Prostate gland (tissue), 2 donors: ENCODE data around the gene ZNF277. TPM values are rescaled to one million over a fixed set of nuclear protein-coding genes. Genes with fewer than 3 reads are reported as not detected.

ENCODE experiments used
- DNase-seq: peaks from one replicate; pipeline ENCODE4 v3.0.0-alpha.2; 2019; ENCODE audit warnings: low spot score
- H3K27ac ChIP-seq, 2 donors: fragments of 200-600 bp; sonication (generic); 2 replicates each; pipeline ENCODE4 v1.5.1; 2017 to 2019
- H3K27me3 ChIP-seq: fragments of 200-600 bp; sonication (generic); replicated peaks from 2 replicates; pipeline ENCODE4 v1.5.1; 2019; ENCODE audit not compliant: insufficient read depth
- H3K36me3 ChIP-seq, 2 donors: fragments of 200-600 bp; sonication (generic); 1 replicate in 1 of 2; 2 replicates in 1 of 2; pipeline versions ENCODE4 v1.5.1 to v1.8.1; 2017 to 2019
- H3K4me1 ChIP-seq: fragments of 200-600 bp; sonication (generic); replicated peaks from 2 replicates; pipeline ENCODE4 v1.5.1; 2019
- H3K4me3 ChIP-seq, 2 donors: fragments of 200-600 bp; sonication (generic); 2 replicates each; pipeline ENCODE4 v1.5.1; 2017 to 2019
- H3K9me3 ChIP-seq: fragments of 200-600 bp; sonication (generic); 2 replicates; pipeline ENCODE4 v1.5.1; 2017
- CTCF ChIP-seq, 4 experiments: fragments of 200-600 bp in 2 of 4; fragments of 450-650 bp in 2 of 4; sonication (generic) in 2 of 4; IDR thresholded peaks; 1 replicate in 3 of 4; 2 replicates in 1 of 4; pipeline ENCODE4 v1.5.1; 2016 to 2019; ENCODE audit warnings: antibody characterized with exemption in 4 of 4, mild to moderate bottlenecking in 2 of 4, moderate library complexity in 2 of 4
- POLR2A ChIP-seq: fragments of 450-650 bp; IDR thresholded peaks from one replicate; pipeline ENCODE4 v1.6.1; 2016; ENCODE audit warnings: antibody characterized with exemption, mild to moderate bottlenecking
- POLR2AphosphoS5 ChIP-seq: sonication (generic); formaldehyde crosslinking; IDR thresholded peaks from one replicate; pipeline ENCODE4 v1.6.1; 2017; ENCODE audit warnings: antibody characterized with exemption
- WGBS: methylation state at CpG from one replicate; pipeline ENCODE4 v1.1.5; 2018; 5-methylcytosine and 5-hydroxymethylcytosine counted together
- intact Hi-C: fragments of 100-400 bp; cut with DNase I; formaldehyde crosslinking; loops from one replicate; pipeline ENCODE4 v1.14.2; 2022
- total RNA-seq, 2 donors: library from RNA; depleted of rRNA; stranded (reverse); fragments of >200 nt; gene quantifications; one replicate each; pipeline ENCODE4 v1.1.0, GENCODE V29; 2016

Gene ZNF277
- total RNA-seq: 10 to 100 TPM; 23.0 to 33.1 TPM

DNA sequence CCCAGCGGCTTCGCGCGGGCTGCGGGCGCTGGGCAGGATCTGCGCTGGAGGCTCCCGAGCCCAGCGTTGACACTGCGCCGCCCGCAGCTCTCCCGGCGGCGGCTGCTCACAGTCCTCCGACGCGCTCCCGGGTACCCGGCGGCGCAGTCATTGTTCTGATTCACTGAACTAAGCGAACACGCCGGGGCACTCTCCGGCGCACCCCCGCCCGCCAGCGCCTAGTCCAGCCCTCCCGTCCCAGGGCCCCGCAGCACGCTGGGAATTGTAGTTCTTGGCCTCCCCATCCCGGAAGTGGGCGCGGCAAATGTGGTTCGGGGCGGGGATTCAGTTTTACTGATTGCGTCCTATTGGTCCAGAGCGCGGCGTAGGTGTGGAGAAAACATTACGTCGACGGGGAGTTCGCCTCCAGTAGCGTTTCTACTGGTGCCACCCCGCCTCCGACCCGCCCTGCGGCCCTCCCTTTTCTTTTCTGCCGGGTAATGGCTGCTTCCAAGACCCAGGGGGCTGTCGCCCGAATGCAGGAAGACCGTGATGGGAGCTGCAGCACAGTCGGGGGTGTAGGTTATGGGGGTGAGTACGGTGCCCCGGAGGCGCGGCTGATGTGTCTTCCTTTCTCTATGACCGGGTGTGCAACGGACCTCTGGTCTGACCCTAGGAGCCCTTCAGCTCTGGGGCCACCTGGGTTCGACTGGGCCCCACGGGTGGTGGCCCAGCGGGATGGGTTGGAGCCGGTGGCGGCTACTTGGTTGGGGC is at the start of gene ZNF277, which contains the start of gene DOCK4:
TSS of gene ZNF277 (plus strand) at position 458 of the 753 bp plus-strand sequence. CDS start at position 480, 22 bp downstream.
TSS of gene DOCK4 (minus strand) at position 162 of the 753 bp plus-strand sequence. CDS start 261 bp downstream, outside the sequence.
- Histone ChIP-seq H3K36me3 (no peaks in the 10 kb centered on the region), H3K4me1 (no peaks in the 10 kb centered on the region), H3K27me3 (no peaks in the 10 kb centered on the region), H3K9me3 (no peaks in the 10 kb centered on the region), H3K4me3 (peak within 1 kb of the TSS; percentile 81 to 90), H3K27ac (peak within 1 kb of the TSS; percentile 82 to 83)
- TF ChIP-seq POLR2AphosphoS5 (peak; percentile 96), POLR2A (peak; percentile 94), CTCF (IDR thresholded peaks at IDR 0.05) (peak in 1 of 4 experiments; percentile 10)
- WGBS: 0% methylated on average over 27 of the region's 67 CpGs
- peak; percentile 99 for DNase-seq
- intact Hi-C loops: loop anchor here (5.0 to 10.0 kb wide), 6 partner anchors 58 to 452 kb away; partner anchors contain the start of gene IFRD1

DNA sequence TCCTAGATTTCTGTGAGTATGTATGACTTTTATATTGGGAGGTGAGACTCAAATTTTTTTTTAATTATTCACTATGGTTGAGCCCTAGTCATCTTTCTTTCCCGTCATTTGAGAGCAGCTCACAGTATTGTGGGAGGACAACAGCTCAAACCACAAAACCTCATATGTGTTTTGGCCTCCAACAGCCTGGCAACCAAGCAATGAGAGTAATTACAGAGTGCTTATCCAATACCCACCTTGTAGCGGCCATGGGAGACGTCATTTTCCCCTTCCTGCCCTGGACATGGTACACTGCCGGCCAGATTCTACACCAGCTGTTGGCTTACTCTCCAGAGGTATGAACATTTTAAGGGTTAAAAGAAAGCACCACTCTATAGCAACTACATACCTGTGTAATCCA is 49.4 kb upstream of the ZNF277 start:
- no peaks in the 10 kb centered on the region for H3K4me1 ChIP-seq
- intact Hi-C loops: no loop called here
- H3K9me3 ChIP-seq: no peaks in the 10 kb centered on the region
- no peak for DNase-seq
- WGBS: 85% methylated on average over 4 of the region's 4 CpGs
- TF ChIP-seq POLR2AphosphoS5: no peak
- TF ChIP-seq POLR2A: no peak
- no peak for TF ChIP-seq CTCF (IDR thresholded peaks at IDR 0.05)
- no peaks in the 10 kb centered on the region for H3K27me3 ChIP-seq
- no peaks in the 10 kb centered on the region for H3K36me3 ChIP-seq
- no peak overlapping the region for H3K4me3 ChIP-seq
- no peak overlapping the region for H3K27ac ChIP-seq

DNA sequence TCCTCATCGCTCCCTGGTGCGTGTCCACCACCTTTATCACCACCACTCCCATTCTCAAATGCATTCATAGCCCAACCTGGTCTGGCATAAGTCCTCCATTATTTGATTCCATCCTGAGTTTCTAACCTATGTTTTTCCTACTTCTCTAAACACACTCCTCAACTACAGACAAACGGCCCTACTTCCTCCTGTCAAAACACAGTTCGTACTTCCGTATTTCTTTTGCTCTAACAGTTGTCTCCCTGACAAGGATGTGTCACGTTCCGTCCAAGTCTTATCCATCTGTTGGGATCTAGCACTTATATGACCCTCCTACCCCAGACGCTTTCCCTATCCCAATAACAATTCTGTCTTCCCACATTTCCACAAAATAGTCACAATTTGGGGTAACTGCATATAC is 47.1 kb upstream of the ZNF277 start:
- Histone ChIP-seq H3K36me3 (no peaks in the 10 kb centered on the region), H3K27me3 (no peaks in the 10 kb centered on the region), H3K4me1 (no peaks in the 10 kb centered on the region), H3K27ac (no peak overlapping the region), H3K9me3 (no peaks in the 10 kb centered on the region), H3K4me3 (no peak overlapping the region)
- 92% methylated on average over 8 of the region's 8 CpGs for WGBS
- intact Hi-C loops: no loop called here
- TF ChIP-seq CTCF (IDR thresholded peaks at IDR 0.05) (no peak), POLR2AphosphoS5 (no peak), POLR2A (no peak)
- no peak for DNase-seq

DNA sequence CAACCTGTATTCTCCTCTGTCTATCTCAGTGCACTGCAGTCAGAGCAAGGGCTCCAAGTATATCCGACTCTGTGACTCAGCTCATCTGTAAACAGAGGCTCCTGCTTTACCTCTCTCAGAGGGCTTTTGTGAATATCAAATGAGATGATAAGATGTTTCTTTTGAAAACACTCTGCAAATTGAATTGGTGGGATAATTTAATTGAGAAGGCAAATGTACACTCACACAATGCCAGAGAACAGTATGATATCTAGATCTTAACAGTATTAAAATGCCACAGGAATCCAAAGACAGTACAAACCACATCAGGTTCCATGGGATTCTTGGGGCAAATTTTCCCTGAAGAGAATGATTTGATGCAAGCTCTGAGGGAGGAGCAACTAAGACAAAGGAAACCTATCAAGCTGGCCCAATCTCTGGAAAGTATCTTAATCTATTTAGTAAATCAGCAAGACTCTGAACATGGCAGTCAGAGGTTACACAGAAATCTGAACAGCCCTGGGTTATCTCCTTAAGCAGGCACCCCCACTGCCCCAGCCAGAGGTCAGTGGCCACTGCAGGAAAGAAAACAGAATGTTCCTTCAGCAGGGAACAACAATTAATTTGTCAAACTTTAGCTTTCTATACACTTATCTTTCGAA is 46.2 kb upstream of the ZNF277 start:
- intact Hi-C loops: no loop called here
- 36% methylated on average over 2 of the region's 2 CpGs for WGBS

More for the DNA sequence above, 46.2 kb upstream of the ZNF277 start:
- H3K27ac ChIP-seq: peak overlapping the region; percentile 23 to 48
- TF ChIP-seq CTCF (IDR thresholded peaks at IDR 0.05) (no peak), POLR2AphosphoS5 (no peak), POLR2A (no peak)
- H3K4me3 ChIP-seq: no peak overlapping the region
- H3K36me3 ChIP-seq: no peaks in the 10 kb centered on the region
- H3K27me3 ChIP-seq: no peaks in the 10 kb centered on the region
- H3K9me3 ChIP-seq: no peaks in the 10 kb centered on the region
- H3K4me1 ChIP-seq: no peaks in the 10 kb centered on the region
- DNase-seq: no peak
